ENCODE results near the gene FA2H. TPM values are rescaled to one million over a fixed set of nuclear protein-coding genes. Genes with fewer than 3 reads are reported as not detected.

Gene FA2H
- total and polyA plus RNA-seq, 2 of the 13 experiments (the other 11 are each of a cell fraction or from before 2014, with no cell fraction given), result 0.20 TPM; not detected in 1

GRCh38 chr16:74751658-74752057 is 23.0 kb downstream of the FA2H start (continued):
- no peak for TF ChIP-seq ZNF354B (CRISPR knock-in tag; IDR thresholded peaks at IDR 0.05)
- TF ChIP-seq ETV6 (CRISPR knock-in tag; conservative IDR thresholded peaks at IDR 0.05), result no peak

GRCh38 chr16:74749291-74750055 is 25.1 kb downstream of the FA2H start:
- Histone ChIP-seq H3K36me3 (replicated peaks in 1 of 2; ENCODE audit: control insufficient read depth in 1 of 2, insufficient read depth in 2 of 2, low read length in 2 of 2) (no peaks in the 10 kb centered on the region), H4K20me1 (ENCODE audit: insufficient read depth, low read length) (no peaks in the 10 kb centered on the region), H2AFZ (ENCODE audit: low read length) (no peak overlapping the region), H3K4me2 (ENCODE audit: low read depth, low read length) (no peak overlapping the region), H3K4me1 (ENCODE audit: insufficient read depth, low read length) (peaks cover 5% of the 10 kb centered on the region; the same call in 1 of the 2 replicates), H3K9me3 (ENCODE audit: low read length) (no peaks in the 10 kb centered on the region), H3K79me2 (ENCODE audit: insufficient read depth, low read length) (no peaks in the 10 kb centered on the region), H3K4me3 (replicated peaks in 1 of 3; ENCODE audit: insufficient read depth in 1 of 3, low read depth in 2 of 3, low read length in 3 of 3) (no peak overlapping the region), H3K27me3 (ENCODE audit: control insufficient read depth in 1 of 2, insufficient read depth in 2 of 2, low read length in 2 of 2) (peaks cover 5 to 47% of the 10 kb centered on the region in 2 experiments; a peak in 4 of 5 replicates), H3K27ac (ENCODE audit: extremely low read length, insufficient read depth, low read length) (no peak overlapping the region), H3K9ac (ENCODE audit: insufficient read depth, low read depth, low read length) (no peak overlapping the region)
- DNase-seq (ENCODE audit: low spot score), result no peak
- in situ Hi-C loops (cut with HindIII; ENCODE audit: extremely low pct_ligation_motif_present, low pct_unique_long_range_greater_than_20kb) (no loop called here), intact Hi-C loops (cut with micrococcal nuclease; ENCODE audit: unreplicated experiment) (no loop called here)
- TF ChIP-seq ZSCAN5A (CRISPR knock-in tag; IDR thresholded peaks at IDR 0.05; ENCODE audit: borderline replicate concordance) (no peak), ZNF383 (CRISPR knock-in tag; IDR thresholded peaks at IDR 0.05; ENCODE audit: borderline replicate concordance) (no peak), ZBTB34 (CRISPR knock-in tag; IDR thresholded peaks at IDR 0.05) (no peak), ZNF615 (CRISPR knock-in tag; IDR thresholded peaks at IDR 0.05; ENCODE audit: borderline replicate concordance) (no peak), ZNF564 (CRISPR knock-in tag; IDR thresholded peaks at IDR 0.05) (no peak), SP1 (IDR thresholded peaks at IDR 0.05) (no peak), SP1 (CRISPR knock-in tag; IDR thresholded peaks at IDR 0.05) (no peak), ZNF782 (CRISPR knock-in tag; IDR thresholded peaks at IDR 0.05; ENCODE audit: borderline replicate concordance) (no peak), NONO (IDR thresholded peaks at IDR 0.05) (no peak), NONO (CRISPR knock-in tag; conservative IDR thresholded peaks at IDR 0.05) (no peak), MEIS1 (CRISPR knock-in tag; IDR thresholded peaks at IDR 0.05; ENCODE audit: borderline replicate concordance) (no peak), ZNF891 (CRISPR knock-in tag; IDR thresholded peaks at IDR 0.05) (no peak), ZNF484 (CRISPR knock-in tag; IDR thresholded peaks at IDR 0.05; ENCODE audit: borderline replicate concordance, low read depth) (no peak), JDP2 (CRISPR knock-in tag; IDR thresholded peaks at IDR 0.05; ENCODE audit: borderline replicate concordance) (no peak), DNMT3B (CRISPR knock-in tag; conservative IDR thresholded peaks at IDR 0.05) (no peak), KDM2A (CRISPR knock-in tag; IDR thresholded peaks at IDR 0.05; ENCODE audit: borderline replicate concordance, low read depth) (no peak), ZKSCAN1 (IDR thresholded peaks at IDR 0.05; ENCODE audit: low read length) (no peak)
- no peak for FAIRE-seq
- peak; percentile 9; the same call in 2 of the 3 replicates for ATAC-seq
- WGBS (ENCODE audit: low lambda C conversion rate), result 34% methylated on average over 20 of the region's 20 CpGs
- POLR2A ChIA-PET, result interaction anchor here (0.8 kb wide), 1 partner anchor 83 kb away, joined by 3 read pairs; the partner anchor contains the start of gene RFWD3
- CTCF ChIA-PET (ENCODE audit: low intra/inter-chr PET ratio, low total read pairs), result no interaction called here
- no TSS peak for BruUV-seq (replicated peaks)
